SK-N-DZ (cell line): ENCODE measurements around the gene PI4KA.

Source experiments
- DNase-seq: peaks from one replicate; pipeline ENCODE4 v3.0.0-alpha.2; 2015; ENCODE audit warnings: low spot score

PI4KA gene

GRCh38 chr22:20881869-20882815, 23.5 kb upstream of the PI4KA start:
- DNase-seq: no peak

GRCh38 chr22:20881231-20881630, 22.6 kb upstream of the PI4KA start:
- no peak for DNase-seq

- no peak for DNase-seq
These were observed 19.1 kb upstream of the PI4KA start for GRCh38 chr22:20877715-20878114.

GRCh38 chr22:20875296-20875695, 16.7 kb upstream of the PI4KA start:
- DNase-seq: no peak

- DNase-seq: no peak
These were observed 14.6 kb upstream of the PI4KA start for GRCh38 chr22:20873214-20873613.

DNA sequence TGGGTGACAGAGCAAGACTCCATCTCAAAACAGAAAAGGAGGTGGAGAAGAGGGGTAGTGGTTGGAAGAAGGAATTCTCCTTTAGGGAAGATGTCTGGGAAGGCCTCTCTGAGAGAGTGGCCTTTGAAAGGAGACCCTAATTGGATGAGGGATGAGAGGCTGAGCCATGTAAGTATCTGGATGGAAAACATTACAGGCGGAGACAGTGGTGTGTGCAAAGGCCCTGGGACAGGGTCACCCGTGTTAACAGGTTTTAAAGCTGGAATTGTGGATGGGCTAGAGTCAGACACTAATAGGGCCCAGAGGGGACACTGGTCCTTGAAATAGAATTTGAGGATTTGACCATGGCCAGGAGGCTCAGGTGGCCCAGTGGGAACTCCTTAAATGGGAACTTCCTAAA, 10.6 kb upstream of the PI4KA start:
- DNase-seq: no peak

GRCh38 chr22:20868025-20868962, 9.7 kb upstream of the PI4KA start:
- DNase-seq: no peak

DNA sequence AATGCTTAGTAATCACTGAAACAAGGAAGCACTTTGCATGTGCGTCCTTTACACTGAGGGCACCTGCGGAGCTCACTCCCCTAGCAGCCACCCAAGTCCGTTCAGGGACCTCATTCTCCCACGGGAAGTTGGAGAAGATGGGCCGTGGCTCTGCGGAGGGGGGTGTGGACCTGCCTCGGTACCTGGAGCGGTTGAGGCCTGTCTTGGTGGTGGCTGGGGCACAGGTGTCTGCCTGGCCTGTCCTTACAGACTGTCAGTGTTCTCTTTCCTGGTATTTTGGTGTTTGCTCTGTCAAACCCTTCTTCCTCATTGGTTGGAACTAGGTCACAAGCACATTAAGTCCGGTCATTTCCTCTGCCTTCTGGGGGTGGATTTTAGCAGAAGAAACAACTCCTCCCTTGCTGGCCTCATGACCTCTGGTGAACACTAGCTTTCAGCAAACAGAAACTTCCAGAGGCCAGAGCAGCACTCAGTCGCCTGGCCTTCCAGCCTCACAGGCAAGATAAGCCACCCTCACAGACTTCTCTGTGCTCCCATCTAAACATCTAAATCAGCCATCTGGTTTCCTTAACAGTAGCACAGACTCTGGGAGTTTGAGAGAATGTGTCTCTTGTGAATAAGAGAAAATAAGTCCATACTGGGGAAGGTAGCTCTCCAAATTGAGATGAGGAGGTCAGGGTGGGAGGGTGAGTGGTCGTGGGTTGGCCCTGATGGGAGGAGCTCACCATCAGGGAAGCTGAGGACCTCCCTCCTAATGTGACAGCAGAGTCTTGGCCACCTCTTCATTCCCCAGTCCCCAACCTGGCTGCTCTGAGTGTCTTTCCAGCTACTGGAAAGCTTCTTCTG, 8.8 kb upstream of the PI4KA start:
- DNase-seq: peak; percentile 38

GRCh38 chr22:20866736-20867135, 8.1 kb upstream of the PI4KA start:
- no peak for DNase-seq

GRCh38 chr22:20865875-20866445, 7.3 kb upstream of the PI4KA start:
- DNase-seq: no peak

- no peak for DNase-seq
These were observed 6.7 kb upstream of the PI4KA start for GRCh38 chr22:20865331-20865730.

GRCh38 chr22:20864186-20864908, 5.7 kb upstream of the PI4KA start:
- DNase-seq: no peak

DNA sequence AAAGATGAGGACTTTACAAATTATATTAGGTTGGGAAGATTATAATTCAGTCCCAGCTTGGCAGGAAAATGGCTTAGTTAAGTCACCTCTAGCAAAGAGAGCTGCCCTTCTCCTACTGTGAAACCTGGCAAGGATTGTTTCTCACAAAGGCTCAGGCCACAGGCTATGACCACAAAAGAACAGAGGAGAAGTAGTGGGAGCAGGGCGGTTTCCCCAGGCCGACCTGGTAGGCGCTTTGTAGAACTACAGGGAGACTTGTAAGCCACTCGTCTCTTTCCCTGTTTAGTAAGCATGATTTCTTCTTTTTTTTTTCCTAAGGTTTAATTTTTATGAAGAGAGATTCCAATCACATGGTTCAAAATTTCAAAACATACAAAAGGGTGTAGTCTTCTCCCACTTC, 4.8 kb upstream of the PI4KA start:
- no peak for DNase-seq

DNA sequence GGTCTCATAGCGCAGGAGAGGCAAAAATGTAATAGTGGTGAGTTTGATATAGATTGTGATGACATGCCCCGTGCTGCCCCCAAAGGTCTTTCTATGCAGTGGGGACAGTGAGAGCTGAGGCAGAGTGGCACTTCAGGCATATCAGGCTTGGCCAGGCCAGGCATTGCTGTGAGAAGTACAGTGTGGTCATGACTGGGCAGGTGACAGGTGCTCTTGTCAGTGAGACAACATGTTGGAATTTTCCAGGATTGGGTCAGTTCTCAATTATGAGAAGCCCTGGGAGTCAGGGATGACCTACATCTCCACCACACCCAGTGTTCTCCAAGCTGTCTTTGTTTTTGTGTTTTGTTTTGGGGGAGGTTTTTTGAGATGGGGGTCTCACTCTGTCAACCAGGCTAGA, 3.9 kb upstream of the PI4KA start:
- no peak for DNase-seq

- DNase-seq: no peak
These were observed 1.0 kb upstream of the PI4KA start for GRCh38 chr22:20859615-20860014.

DNA sequence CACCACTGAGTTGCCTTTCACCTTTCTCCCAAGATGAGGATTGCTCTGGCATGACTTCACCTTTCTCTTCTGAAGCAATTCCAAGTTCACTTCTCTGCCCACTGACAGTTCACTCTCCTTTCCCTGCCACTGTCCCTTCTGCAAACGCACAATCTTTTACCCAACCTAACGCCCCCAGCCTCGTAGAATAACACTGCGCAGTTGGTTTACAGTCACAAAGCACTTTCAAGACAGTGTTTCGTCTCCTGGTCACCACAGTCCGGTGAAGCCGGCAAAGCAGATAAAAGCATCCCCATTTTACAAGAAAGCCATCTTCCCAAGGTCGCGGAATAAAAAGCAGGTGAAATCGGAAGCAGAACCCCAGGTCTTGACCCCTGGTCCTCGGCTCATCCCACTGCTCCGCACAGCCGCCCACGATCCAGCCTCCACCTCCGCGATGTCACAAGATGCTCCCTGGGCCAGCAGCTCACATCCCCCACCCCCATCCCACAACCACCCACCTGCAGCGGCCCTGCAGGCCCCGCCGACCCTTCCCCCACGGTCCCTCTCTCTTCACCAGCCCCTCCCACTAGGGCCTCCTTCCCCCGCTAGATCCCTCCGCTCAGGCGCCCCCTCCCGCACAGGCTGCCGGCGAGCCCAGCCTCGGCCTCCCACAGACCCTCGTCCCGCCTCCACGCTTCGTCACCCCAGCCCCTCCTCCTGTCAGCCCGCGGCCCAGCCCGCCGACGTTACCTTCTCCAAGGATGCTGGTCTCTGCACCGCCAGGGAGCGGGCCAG, 585 bp downstream of the PI4KA start:
- DNase-seq: peak; percentile 96

DNA sequence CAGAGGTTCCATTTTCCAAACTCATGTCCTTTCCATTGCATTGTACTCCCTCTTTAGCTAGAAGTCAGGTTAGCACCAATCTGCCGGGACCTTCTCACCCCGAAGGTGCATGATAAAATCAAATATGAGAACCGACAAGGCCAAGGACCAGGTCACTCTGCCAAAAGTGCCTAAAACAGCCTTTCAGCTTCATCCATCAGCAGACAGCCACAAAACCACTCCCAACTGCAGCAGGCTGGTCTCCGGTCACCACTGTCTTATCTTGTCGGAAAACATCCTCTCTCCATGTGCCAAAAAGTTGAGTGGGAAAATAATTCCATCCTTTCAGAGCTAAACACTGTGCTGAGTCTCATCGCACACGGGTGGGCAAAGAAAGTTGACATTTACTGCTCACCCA, 1.4 kb downstream of the PI4KA start:
- no peak for DNase-seq

- no peak for DNase-seq
These were observed 5.4 kb downstream of the PI4KA start for GRCh38 chr22:20853236-20853660.

GRCh38 chr22:20852503-20852902, 6.1 kb downstream of the PI4KA start:
- DNase-seq: no peak

DNA sequence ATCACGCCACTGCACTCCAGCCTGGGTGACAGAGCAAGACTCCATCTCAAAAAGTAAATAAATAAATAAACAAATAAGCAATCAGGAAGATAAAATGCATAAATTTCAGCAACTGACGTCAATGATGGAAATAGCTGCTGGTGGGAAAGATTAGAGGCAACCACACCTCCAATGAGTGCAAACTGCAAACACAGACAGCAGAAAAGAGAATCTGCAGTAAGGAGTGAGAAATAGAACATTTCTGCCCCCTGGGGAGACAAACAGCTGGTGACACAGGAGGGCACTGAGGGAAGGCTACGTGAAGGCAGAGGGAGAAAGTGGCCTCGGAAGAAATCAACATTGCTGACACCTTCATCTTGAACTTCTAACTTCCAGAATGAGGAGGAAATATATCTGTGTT, 6.5 kb downstream of the PI4KA start:
- DNase-seq: no peak
